GM19468 (cell line): Measurements from ENCODE around the gene SETBP1.

Experiments
- ATAC-seq: cut with Tn5 transposase; IDR thresholded peaks from one replicate; pipeline ENCODE4 v1.9.1; 2021; ENCODE audit warnings: mild to moderate bottlenecking, moderate library complexity, moderate number of reproducible peaks; ENCODE audit not compliant: unreplicated experiment; ENCODE audit errors: extremely low read depth

The SETBP1 gene

DNA sequence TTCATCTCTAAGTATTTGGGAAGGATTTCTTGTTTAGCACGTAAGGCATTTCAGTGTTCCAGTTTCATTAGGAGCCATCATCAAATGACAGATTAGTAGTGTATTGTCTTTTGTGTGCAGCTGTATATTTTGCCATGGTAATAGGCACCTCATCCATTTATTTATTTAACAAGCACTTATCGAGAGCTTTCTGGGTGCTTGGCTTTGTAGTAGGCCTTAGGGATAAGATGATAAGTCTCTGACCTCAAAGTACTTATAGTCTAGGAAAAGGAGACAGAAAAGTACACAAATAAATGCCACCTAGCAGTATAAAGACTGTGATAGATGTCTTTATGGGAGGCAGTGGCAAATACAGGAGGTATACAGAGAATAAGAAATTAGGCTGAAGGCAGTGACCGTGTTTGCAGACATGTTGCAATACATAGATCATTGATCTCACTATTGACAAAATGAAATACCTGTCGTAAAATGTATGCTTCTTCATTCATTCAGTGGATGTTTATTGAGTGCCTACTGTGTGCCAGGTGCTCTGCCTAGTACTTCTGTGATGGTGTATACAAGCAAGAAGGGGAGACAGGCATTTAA is 265.9 kb downstream of the SETBP1 start:
- no peak for ATAC-seq

DNA sequence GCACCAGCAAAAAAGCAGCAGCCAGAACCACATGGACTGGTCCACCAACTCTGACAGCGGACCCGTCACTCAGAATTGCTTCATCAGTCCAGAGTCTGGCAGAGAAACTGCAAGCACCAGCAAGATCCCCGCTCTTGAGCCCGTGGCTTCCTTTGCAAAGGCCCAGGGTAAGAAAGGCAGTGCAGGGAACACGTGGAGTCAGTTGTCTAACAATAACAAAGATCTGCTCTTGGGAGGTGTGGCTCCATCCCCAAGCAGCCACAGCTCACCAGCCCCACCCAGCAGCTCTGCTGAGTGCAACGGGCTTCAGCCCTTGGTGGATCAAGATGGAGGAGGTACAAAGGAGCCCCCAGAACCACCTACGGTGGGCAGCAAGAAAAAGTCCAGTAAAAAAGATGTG is 269.3 kb downstream of the SETBP1 start:
- no peak for ATAC-seq

DNA sequence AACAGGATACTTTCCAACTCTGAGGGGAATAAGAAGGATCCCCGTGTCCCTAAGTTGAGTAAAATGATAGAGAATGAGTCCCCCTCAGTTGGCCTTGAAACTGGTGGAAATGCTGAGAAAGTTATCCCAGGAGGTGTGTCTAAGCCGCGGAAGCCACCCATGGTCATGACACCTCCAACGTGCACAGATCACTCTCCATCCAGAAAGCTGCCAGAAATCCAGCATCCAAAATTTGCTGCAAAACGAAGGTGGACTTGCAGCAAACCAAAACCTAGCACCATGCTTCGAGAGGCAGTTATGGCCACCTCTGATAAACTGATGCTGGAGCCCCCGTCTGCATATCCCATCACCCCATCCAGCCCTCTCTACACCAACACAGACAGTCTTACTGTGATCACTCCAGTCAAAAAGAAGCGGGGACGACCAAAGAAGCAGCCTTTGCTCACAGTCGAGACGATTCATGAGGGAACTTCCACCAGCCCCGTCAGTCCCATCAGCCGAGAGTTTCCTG is 270.1 kb downstream of the SETBP1 start:
- no peak for ATAC-seq

DNA sequence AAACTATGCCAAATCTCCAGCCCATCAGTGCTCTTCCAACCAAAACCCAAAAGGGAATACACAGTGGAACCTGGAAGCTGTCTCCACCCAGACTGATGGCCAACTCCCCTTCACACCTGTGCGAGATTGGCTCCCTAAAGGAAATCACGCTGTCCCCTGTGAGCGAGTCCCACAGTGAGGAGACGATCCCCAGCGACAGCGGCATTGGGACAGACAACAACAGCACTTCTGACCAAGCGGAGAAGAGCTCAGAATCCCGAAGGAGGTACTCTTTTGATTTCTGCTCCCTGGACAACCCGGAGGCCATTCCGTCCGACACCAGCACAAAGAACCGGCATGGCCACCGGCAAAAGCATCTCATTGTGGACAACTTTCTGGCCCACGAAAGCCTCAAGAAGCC is 271.1 kb downstream of the SETBP1 start:
- no peak for ATAC-seq

DNA sequence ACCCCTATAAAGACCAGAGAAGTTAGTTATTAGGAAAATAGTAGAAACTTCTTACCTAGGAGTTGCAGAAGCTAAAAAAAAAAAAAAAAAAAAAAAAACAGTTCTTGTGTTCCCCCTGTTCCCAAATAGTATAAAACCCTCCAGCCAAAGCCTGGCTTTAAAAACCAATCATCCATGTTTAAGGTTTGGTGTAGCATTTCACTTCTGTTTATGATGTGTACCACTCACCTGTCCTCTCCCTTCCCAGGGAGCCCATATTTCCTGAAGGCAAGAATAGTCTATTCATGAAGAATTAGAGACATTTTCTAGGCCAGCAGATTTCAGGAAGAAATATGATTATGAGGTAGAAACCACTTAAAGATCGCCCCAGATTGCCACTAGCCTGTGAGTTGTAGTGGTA is 273.6 kb downstream of the SETBP1 start:
- ATAC-seq = no peak

DNA sequence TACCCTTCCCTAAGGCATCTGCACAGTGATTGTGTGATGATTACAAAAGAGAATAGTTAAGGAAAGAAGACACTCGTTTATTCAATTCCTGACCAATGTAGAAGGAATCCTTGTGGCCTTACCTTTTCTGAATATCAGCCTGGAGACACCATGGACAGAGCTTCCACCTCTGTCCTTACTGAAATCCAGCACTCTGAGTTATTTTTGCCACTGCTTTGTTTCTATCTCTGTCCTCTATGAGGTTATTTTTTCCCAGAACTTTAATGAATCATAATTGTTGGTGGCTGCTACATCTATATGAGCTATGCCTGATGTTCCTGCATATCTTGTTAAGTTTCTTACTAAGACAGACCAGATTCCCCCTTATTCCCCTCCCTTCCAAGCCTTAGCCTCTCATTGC is 275.1 kb downstream of the SETBP1 start:
- ATAC-seq = no peak

DNA sequence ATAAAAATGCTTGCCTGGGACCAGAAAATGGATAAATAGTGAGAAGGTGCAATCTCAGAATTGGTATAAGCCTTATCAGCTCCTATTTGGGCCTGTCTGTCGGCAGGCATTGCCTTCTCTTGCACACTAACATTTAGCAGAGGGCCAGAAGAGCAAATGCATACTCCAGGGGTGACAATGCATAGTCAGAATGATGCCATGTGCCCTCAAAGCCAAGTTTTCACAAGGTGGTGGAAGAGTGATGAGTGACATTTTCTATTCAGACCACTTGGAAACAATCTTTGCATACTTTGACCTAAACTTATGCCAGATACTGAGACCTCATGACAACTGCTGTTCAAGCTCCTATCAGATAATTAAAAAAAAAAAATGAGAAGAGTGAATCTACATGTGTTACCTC is 276.3 kb downstream of the SETBP1 start:
- no peak for ATAC-seq

DNA sequence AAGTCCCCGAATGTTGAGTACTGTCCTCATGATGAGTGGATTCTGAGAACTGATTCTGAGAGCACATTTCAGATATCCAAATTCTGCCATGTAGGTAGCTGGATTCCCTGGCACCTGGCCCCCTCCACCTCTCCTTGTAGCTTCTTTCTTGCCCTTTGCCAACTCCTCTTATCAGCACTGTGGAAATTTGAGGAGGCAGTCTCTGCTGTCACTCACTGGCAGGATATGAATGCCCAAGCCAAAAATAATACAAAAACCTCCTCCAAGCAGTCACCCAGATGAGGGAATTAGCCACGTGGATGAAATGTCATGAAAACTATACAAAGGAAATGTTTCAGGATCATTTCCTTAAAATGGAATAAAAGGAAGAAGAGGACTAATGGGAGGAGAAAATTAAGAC is 276.8 kb downstream of the SETBP1 start:
- ATAC-seq = no peak

DNA sequence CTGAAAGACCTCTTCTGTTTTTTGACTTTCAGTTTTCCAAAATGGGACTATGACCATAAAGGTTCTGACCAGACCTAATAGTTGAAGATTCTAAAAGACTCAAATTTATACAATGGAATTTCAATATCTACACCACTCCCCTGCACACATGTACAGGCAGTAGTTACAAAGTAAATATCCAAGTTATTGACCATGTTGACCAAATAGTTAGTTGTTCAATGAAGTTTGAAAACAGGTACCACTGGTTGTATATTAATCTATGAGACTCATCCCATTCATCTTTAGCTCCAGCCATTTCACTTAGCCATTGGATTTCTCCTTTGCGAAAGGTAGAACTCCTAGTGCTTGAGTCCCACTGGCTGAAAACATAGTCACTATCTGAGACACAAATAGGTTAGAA is 277.4 kb downstream of the SETBP1 start:
- ATAC-seq = no peak

DNA sequence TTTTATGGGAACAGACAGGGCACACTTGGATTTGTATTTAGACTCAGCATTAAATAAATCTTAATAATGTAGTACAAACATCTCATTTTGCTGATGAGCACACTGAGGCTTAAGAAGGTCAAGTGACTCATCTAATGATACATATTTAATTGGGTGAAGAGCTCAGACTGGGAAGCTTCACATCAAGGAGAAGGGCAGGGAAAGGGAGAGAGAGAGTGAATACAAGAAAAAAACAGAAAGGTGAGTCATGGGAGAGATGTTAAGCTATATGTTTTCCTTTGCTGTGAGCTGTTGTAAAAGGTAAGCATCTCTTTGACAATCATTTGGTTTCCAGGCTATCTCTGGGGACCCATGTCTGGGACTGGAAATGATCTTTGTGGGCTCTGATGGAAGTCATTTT is 277.8 kb downstream of the SETBP1 start:
- ATAC-seq = no peak

DNA sequence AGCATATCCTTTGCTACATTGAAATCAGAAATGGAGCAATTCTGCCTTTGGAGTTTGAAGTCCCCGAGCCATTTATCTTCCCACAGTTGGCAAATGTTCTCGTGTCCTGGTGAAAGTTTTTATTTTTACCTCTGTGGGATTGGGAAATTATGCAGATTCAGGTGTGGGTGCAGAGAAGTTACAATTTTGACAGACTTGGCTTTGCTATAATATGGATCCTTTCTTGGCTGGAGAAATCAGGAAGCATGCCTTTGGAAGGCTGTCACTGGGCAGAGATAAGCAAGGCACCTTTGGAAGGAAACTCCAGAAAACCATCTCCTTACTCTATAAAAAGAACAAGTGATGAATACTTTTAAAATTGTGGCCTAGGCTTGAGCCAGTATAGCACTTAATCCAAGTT is 278.3 kb downstream of the SETBP1 start:
- ATAC-seq = no peak

DNA sequence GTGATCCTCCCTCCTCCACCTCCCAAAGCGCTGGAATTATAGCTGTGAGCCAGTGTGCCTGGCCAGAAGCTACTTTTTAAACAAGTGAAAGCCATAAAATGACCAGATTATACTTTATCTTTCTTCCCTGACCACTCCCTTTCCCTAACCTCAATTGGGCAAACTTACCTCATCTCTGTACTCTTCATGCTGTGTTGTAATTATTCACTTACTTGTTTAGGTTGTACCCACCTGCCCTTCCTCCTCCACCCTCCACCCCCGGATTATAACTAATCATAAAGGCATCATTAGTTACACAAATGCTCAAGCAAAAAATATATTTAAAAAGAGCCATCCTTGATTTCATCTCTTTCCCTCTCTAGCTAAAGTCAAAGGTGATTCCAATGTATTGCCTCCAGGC is 279.9 kb downstream of the SETBP1 start:
- ATAC-seq = no peak

DNA sequence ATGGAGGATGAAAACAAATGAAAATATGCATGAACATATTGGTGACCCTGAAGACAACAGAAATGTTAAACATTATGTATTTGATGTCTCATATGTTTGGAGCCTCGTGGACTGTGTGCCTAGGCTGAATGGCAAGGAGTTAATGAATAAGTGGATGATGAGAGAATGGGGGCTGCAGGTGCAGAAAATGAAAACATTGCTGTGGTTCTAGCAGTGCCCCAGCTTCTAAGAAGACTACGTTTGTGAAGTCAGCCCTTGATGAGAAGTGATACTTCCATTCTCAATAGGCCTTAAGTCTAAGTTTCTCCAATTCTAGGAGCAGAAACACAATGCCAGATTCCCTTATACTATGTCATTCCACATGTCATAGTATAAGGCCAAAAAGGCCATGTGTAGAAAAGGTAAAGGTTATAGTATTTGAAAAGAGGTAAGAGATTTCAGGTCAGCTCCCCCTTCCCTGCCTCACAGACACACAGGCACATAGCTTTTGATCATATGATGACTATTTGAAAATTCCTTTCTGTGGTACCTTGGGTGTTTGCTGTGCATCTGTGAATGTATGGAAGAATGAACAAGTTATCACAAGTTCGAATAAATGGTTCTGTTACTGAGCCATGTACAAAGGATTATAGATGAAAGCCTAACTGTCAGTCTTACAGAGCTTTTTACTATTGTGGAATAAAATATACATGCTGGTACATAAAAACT is 280.8 kb downstream of the SETBP1 start:
- no peak for ATAC-seq

DNA sequence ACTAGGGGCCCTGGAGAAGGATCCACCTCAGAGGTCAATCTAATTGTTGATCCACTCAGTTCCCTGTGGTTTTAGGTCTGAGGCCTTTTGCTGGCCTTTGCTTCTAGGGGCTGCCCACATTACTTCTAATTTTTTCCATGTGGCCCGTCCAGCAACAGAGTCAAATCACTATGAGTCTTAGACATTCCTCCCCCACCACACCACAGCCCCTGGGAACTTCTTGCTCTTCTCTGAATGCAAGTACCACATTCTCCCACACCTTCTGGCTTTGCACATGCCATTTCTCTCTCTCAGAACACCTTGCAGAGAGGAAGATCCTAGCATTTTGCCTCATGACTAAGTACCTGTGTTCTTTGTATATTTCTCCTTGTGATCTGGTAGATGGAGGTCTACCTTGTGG is 286.9 kb downstream of the SETBP1 start:
- no peak for ATAC-seq

DNA sequence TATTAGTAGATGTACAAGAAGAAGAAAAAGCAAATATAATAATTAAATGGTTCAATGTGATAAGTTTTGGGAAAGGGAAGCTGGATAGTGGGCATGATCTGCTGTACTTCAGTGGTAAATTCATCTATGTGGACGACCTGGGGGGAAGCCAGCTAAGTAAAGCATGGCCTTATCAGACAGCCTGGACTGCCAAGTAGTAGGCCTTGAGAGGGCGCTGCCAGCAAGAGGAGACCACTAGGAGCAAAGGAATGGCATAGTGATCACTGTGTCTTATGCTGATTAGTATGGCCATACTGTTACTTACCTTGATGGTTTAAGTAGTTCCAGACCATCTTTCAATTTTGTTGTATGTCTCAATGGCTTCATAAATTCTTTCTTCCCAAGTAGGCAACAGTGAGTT is 287.6 kb downstream of the SETBP1 start:
- ATAC-seq = no peak

DNA sequence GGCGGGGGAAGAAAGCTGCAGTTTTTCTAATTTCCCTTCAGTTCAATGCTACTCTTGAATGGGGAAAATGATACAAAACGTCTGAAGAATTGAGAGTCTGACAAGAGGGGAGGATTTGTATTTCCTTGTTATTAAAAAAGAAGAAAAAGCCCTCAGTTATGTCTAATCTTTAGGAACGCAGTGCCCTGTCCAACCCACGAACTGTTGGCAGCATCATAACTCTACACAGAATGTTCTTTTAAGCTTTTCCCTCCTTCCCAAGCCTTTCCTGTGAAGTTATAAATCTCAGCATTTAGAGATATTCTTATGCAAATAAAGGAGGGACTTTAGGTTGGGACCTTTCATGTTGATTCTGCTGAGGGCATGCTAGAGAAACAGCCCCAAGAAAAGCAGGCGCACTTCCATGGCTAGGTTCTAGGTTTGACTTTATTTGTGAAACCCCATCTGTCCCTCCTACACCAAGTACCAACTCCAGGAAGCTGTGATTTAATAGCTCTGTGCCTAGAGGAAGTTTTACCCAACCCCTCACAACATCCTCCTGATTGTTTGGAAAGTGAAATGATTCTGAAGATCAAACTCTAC is 288.6 kb downstream of the SETBP1 start:
- no peak for ATAC-seq

DNA sequence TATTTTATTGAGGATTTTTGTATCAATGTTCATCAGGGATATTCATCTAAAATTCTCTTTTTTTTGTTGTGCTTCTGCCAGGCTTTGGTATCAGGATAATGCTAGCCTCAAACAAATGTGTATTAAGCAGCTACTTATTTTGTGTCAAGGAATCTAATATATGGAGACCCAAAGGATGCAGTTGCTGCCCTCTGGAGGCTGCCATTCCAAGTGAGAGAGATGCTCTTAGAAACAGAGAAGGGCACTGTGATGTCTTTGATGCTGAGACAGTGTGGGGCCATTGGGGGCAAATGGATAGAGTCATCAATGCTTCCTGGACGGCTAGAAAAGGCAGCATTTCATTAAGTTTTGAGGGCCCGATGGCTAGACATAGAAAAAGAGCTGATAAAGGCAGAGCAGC is 292.6 kb downstream of the SETBP1 start:
- no peak for ATAC-seq

DNA sequence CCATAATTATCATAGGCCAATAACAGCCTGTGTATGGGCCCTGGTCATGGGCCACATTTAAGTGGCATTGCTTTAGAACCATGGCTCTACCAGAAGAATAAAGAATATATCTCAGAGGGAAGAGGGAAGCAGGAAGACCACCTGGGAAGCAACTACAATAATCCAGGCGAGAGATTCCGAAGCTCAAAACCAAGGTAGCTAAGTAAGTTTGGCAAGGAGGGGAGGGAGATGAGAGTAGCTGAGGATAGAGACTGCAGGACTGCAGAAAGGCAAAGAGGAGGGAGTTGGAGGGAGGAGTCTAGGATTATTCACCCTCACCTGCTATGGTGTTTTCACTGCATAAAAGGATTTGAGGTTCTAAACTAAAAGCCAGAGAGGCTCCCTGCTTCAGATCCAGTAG is 293.5 kb downstream of the SETBP1 start:
- ATAC-seq = no peak

DNA sequence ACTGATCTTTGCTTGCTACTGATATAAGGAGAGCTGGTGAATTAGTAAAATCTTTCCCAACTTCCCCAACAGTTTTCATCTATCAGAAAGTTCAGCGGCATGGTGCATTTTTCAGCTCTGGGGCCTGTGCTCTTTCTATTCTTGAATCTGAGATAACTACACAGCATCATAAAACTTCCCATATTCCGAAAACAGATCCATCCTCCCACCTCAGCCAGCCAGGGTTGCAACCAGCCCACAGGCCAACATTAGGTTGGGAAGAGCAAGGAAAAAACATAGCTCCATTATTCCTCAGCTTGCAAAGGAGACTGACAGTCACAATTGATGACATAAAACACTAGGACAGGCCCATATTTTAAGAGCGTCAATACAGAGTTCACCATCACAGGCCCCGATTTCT is 297.2 kb downstream of the SETBP1 start:
- no peak for ATAC-seq

DNA sequence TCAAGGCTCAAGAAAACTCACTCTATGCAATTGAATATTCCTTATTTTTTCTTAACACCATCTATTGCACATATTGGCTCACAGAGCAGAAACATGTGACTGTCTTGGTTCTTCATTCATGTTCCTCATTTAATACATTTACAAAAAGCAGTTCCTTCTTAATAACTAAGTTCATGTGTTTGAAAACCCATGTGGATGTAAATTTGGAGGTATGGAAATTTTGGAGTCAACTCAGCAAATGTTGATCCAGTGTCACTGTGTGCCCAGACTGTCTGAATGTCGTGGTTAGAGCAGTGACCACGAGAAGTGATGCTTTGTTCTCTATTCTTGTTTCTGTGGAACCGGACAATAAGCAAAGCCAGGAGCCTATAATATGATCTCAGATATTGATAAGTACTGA is 299.1 kb downstream of the SETBP1 start:
- no peak for ATAC-seq

DNA sequence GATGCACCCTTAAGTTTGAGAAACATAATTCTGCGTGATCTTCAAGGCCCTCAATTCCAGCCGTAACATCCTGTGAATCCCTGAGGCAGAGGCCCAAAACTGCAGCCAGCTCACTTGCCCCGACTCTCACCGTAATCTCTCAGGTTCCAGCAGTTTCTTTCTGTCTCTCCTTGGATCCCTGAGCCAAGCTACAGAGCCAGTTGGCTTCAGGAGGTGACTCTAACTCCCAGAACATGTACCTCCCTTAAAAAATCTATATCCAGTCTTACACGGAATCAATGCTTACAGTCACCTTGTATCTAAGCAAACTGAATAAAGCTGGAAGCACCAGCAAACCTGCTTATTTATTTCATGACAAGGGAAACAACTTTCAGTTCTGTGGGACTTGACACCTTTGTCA is 300.4 kb downstream of the SETBP1 start:
- no peak for ATAC-seq

DNA sequence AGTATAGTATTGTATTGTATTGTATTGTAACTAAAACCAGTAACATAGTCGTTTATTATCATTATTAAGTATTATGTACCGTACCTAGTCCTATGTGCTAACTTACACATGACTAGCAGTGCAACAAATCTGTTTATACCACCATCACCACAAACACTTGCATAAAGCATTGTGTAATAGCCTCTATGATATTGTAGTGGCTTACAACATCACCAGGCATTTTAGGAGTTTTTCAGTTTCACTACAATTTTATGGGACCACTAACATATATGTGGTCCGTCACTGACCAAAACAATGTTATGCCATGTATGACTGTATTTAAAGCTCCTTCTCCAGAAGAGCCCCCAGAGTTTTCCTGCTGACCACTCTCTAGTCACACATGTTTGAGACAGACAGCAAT is 306.2 kb downstream of the SETBP1 start:
- no peak for ATAC-seq
